HG03025 (cell line): ENCODE results near the gene PDE11A.
A peak's percentile ranks its signal among the peaks of the same experiment; 100 is the strongest.

ENCODE experiments used
- ATAC-seq: cut with Tn5 transposase; IDR thresholded peaks from one replicate; pipeline ENCODE4 v1.9.1; 2021; ENCODE audit warnings: mild to moderate bottlenecking, moderate library complexity; ENCODE audit not compliant: unreplicated experiment, low FRiP score

PDE11A gene

DNA sequence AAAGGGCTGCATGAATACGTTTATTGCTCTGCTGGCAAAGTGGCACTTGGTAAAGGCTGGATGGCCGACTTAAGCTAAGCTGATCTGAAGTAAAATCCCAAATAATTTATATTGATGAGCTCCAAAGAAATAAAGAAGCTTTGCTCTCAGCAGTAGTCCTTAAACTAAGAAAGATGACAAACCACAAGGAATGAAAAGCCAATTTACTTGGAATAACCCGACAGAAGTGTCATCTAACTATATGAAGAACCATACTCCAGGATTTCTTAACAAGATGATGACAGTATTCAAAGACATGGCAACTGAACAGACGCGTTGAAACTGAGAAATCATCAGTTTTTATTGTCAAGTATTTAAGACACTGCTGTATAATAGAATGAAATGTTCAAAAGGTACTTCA, 294.1 kb downstream of the PDE11A start:
- ATAC-seq = no peak

DNA sequence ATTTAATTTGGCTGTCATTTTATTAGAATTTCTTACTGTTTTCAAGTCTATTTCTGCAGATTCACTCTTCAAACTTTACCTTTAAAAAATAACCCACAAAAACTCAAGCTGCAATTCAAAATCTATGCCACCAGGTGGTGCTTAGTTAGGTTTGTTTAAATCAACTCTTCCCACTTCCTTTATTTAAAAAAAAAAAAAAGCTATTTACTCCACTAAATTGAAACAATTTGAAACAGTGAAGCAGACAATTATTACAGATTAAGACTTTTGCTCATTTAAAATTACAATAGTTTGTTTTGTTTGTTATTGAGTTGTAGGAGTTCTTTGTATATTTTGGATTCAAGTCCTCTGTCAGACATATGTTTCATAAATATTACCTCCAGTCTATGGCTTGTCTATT, 300.0 kb downstream of the PDE11A start:
- ATAC-seq = no peak

DNA sequence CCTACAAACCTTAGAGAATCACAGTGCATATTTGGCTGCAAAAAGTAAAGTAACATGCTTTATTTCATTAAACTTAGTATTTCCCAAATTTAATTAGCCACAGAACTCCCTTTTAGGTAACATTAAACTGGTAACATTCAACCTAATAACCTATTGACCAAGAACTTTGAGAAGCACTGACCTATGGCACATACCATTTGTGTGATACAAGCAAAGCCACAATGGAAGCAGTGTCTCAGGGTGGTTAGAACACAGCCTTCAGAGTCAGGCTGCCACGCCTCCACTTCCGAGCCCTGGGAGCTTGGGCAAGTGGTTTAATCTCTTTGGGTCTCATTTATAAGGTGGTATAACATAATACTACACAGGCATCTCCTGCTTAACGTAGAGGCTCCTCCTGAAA, 301.4 kb downstream of the PDE11A start:
- ATAC-seq = no peak

DNA sequence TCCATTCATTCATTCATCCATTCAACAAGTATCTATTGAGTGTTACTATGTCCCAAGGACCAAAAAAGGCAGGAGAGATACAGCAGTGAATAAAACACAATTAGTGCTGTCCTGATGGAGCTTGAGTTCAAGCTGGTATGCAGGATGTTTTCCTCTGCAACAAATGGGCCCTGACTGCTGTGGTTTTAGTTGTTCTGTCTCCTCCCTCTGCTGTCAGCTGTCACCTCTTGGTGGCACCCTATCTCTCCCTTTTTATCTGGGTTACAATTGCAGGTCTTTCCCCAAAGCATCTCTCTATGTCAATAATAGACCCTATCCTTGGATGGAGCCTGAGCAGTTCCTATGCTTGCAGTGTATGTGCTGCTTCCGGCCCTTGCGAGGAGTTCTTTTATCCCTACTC, 304.8 kb downstream of the PDE11A start:
- ATAC-seq = no peak

DNA sequence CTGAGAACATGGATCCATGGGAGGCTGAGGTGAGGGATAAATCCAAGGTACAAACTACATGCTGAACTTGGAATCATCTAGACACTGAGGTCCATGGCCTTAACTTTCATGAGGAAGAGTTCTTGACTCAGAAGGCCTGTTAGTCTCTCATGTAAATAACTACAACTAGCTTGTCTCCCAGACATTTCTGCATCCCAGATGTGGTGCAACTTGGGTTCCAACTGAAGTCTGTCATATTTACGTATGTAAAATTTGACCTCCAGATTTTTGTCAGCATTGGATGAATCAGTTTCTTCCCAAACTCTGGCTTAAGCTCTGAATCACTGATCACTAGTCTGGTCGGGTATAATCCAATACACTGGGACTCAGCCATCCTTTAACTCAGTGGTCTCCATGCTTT, 306.9 kb downstream of the PDE11A start:
- no peak for ATAC-seq

DNA sequence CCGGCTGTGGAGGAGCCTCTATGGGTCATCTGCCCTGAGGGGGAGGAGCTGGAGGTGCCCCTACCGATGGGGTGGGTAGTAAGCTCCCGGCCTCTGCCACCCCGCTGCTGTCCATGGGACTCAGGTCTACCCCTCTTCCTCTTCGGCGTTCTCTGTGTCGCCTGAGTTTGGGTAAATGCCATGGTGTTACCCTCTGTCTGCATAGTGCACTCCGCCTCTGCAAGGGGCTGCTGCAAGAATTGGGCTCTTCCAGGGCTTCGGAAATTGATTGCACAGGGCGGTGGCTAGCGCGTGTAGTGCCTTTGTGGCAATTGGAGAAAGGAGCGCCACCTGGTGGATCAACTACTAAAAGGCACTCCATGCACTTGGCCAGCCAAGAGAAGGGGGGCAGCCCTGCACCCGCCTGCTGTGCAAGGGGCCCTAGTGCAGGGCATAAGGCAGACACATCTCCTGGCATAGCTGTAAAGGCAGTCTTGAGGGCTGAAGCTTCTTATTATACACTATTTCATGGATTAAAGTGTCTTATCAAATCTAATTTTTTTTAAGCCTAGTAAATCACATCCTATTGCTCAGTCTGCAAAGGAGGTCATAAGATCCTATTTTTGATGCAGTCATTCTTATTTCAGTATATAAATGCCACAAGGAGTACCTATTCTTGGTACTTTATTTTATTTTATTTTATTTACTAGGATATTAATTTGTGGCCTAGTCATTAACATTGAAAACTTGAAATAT, 308.9 kb downstream of the PDE11A start:
- ATAC-seq = peak; percentile 96

DNA sequence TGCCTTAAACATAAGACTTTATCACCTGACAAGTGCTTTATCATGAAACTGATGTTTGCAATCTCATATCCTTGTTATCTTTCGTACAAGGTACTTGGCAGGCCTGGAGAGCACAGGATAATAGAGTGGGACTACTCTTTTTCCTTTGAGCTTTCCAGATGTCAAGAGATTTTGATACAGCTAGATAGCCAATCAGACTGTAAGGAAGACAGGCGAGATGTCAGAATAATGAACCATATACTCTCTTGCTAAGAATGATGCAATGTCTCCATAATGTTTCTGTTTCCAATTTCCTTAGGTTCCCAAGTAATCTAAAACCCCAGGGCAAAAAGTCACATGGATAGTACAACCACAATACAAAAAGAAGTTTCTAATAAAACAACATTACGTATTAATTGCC, 313.1 kb downstream of the PDE11A start:
- no peak for ATAC-seq

DNA sequence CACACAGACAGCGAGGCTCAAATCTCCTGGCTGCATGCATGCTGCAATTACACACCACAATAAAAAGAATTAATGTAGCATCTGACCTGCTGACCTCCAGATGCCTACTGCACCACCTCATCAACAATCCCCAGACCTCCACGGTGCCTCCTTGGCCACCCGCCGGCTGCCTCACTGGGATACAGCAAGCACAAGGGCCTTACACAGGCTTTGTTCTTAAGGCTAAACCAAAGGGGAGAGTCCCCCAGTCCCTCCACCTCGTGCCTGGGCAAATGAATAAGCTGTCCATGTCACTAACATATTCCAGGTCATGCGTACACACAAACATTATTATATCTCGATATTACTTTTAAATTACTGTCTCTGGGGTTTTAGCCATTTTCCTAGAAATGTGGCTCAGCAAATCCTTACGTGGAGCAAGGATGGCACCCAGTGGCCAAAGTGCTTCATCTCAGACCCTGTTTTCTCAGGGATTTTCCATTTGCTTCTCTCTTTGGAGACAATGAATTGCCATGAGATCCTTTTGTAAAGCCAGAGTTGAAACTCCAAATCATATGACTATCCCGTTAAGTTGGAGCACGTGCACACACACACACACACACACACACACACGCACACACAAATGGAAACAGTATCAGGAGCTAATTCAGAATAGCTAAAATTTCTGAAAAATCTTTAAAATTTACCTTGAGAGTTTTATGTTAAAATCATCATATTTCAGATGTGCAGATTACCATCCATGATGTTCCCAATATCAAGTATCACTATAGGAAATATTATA, 313.8 kb downstream of the PDE11A start:
- no peak for ATAC-seq

DNA sequence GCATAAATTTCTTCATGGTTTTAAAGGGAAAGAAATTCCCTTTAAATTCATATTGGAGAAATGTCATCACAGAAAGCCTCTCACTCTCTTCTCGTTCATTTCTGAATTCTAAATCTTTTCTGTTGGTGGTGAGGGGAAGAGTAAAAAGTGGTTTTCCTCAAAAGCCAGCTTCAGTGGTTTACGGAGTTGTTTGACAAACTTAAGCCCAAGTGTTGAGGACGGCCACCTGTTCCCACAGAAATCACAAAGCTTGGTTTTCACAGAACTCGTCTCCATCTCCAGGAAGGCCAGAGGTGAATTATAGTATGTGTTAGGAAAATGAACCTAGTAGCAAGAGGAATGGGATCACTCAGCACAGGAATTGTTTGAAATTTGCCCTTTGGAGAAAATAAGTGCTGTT, 316.2 kb downstream of the PDE11A start:
- ATAC-seq = no peak

DNA sequence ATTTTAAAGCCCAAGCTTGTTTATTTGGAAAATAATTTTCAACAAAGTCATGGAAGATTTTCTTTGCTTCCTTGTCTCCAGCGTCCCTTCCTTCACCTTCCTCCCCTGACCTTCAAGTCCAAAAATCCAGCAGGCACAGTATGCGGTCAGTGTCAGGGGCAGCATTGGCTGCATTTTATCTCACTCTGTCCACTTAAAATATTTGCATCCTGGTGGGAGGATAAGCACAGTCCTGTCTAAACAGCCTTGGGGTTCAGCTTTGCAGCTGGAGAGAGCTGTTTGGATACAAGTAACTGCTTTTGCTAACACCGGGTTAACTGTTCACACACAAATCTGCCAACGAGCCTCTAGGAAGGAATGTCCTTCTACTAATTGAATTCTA, 318.1 kb downstream of the PDE11A start:
- no peak for ATAC-seq

DNA sequence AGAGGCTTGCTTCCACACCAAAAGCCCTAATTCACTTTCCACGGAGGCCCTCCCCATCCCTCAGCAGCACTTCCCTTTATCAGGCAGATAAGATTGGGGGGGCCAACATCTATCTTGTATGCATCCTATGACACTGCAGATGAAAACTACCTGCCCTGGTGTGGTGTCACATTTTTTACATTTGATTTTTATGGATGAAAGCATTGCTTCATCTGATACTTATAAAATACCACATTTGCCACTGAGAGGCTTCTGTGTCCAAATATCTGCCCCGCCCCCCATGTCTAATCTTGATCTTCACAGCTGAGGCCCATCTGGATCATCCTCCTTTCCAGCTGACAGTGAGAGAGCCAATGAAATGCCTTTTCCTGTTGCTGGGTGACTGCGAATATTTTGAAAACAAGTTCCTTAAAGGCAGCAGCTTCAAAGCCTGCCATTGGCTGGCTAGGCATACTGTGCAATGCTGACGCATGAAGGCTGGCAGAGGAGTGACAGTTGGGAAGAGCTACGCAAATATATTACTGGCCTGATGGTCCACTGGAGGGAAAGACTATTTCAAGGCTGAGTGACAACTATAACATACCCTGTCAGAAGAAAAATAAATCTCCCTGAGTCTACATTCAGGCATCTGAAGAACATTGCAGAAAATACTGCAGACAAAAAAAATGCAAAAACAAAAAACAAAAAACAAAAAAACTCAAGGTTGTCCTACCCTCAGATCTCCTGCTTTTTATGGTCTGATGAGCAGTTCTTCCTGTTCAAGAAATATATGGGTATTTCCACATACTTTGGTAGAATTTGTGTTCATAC, 318.7 kb downstream of the PDE11A start:
- ATAC-seq = no peak

DNA sequence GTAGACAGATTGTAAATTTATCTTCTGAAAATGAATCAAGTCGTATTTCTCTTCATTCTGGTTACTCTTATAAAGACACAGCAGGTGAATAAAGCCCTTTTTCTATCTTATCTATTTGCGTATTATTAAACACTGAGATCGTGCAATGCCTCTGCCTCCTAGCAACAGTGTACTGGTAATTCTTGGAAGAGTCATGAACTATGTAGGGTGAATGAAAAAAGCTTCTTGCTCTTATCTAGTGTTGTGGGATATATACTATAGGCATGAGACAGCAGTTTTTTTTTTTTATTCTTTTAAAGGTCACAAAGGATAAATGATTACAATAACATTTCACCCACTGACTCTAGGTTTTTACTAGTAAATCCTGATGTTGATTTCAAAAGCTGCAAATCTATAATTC, 324.2 kb downstream of the PDE11A start:
- no peak for ATAC-seq

DNA sequence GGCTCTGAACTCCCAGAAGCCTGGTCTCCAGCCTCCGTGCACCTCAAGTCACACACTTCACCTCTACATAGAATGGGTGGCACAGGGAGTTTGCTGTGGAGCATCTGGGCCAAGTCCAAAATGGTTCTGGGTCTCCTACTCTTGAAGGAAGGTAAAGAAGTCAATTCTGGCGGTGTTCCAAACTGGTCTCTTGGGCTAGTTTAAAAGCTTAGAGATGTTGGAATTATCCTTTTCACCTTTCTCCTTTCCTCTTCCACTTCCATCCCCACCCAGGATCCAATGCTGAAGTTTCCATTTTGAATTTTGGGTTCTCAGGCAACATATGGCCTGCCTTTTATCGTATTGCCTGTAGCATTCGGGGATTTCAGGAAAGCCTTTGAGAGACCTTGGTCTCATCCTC, 325.2 kb downstream of the PDE11A start:
- no peak for ATAC-seq

DNA sequence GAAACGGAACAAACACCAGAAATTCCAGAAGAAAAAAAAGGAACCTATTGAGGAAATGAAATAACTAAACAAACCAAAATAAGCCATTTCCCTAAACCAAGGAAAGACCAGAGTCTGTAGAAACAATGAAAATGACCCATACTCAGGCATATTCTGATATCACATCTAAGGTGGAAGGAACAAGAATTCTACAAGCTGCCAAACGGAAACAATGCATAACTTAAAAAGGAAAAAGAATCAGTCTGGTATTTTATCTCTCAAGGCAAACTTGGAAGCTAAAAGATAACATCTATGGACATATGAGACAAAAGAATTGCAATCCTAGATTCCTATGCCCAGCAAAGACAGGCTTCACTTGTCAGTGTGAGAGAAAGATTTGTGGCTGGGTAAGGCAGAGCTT, 326.2 kb downstream of the PDE11A start:
- ATAC-seq = no peak

DNA sequence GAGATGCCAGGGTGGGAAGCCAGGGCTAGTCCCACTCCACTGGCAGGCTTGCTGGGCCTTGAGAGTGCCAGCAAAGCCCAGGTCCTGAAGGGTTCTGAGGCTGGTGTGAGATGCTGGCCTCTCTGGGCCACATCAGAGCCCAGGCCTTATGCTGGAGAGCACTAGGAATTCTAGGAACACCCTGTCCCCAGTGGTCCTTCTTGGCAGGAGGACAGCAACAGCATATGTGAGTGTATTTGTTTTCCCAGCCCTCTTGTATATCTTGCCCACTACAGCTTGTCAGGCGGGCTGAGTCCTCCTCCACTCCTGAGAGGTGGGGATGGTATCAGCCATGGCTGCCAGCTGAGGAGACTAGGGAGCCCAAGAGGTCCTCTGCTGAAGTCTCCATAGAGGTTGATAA, 327.0 kb downstream of the PDE11A start:
- no peak for ATAC-seq

DNA sequence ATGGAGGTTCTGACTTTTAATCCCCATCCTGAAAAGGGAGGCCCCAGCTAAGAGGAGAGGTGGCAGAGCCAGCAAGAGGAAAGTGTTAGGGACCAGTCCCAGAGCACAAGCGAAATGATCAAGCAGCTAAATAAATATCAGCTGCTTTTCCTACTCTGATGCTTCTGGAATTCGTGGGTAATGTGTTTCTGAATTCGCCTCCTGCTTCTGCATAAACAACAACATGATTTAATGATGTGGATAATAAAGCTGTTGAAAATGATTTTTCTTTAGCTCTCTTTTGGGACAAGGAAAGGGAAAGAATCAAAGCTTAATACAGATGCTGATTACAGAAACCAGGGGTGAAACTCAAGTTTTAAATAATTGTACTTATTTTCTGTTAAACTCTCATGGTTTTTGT, 329.7 kb downstream of the PDE11A start:
- ATAC-seq = no peak

DNA sequence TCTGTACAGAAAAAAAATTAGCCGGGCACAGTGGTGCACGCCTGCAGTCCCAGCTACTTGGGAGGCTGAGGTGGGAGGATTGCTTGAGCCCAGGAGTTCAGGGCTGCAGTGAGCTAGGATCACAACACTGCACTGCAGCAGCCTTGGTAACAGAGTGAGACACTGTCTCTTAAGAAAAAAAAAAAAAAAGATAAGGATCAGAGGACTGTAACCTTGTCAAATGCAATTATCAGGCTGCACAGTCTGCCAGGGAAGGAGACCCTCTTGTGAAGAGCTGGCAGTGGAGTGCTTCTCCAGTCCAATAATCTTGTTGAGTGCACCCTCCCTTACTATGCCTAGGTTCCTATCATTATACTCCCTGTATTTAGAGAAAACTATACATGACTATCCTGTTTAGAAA, 330.7 kb downstream of the PDE11A start:
- no peak for ATAC-seq

DNA sequence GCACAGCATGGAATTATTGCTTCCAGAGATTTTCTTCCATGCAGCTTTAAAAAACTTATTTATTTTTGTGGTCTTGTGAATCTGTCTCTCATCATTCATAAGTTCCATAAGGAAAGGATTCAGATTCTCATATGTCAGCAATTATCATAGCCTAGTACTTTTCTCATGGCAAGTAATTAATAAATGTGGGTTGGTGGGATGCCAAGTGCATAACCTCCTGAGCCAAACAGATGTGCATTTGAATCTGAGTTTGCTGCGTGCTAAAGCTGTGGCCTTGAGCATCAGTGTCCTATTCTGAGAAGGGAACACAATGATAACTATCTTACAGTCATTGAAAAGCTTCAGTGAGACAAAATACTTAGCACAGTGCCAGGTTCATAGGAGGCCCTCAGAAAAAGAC, 331.9 kb downstream of the PDE11A start:
- no peak for ATAC-seq

DNA sequence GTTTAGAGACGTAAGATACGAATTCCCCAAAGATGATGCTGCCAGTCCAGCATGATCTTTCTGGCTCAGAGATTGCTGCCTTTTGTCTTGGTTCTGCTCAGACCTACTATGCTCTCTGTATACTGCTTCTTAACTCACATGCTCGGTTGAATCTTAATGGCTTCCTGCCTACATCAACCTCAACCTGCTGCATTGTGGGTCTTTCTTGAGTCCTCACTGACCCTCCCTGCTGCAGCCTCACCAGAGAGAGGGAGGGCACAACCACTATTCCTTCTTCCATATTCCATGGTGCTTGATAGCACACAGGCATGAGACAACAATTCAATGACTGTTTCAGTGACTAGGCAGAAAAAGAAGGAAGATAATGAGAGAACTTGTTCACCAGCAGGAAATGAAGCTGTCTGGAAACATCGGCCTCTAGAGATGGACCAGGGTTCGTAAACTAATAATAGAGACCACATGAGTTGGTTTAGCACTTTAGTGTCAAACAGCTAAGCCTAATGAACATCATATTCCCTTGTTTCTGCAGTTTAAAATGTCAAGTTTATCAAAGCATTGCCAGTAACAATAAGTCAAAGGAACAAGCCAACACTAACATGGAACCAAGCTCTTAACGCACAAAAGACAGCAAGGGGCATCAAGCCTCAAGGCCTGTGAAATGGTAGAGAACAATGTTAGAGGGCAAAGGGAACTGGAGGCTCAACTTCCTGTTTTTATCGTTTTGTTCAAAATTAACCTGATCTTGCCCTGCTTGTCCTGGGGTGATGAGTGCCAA, 333.9 kb downstream of the PDE11A start:
- ATAC-seq = no peak

DNA sequence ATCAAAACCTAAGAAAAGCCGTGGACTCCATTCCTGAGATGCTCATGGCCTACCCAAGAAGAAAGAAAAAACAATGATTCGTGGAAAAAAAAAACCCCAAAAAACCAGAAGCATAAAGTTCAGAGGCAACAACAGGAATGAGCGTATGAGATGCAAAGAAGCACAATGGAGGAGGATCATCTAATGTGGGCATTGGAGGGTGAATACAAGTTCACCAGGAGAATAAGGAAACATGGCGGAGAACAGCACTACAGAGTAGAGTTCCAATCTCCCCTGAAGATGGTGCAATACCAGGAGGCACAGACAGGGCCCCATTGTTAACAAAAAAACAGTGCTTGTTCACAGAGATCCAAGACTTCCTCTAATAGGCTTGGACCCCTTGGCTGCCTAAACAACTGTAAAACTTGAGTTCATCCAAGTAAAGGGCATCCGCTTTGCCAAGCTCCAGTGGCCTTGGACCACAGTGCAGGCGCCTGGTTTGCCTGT, 337.2 kb downstream of the PDE11A start:
- ATAC-seq = no peak
